Endodermal cell (in vitro differentiated cells): ENCODE data around the gene RHBDL3. TPM values are rescaled to one million over a fixed set of nuclear protein-coding genes. Genes with fewer than 3 reads are reported as not detected.
A peak's percentile ranks its signal among the peaks of the same experiment; 100 is the strongest.

Experiments used
- DNase-seq: peaks from one replicate; pipeline ENCODE4 v3.0.0-alpha.2; 2017
- H3K27ac ChIP-seq: 2 replicates; pipeline ENCODE4 v1.5.1; 2013; ENCODE audit warnings: mild to moderate bottlenecking, low read depth, low read length, moderate library complexity
- H3K27me3 ChIP-seq: 2 replicates; pipeline ENCODE4 v1.6.1; 2013; ENCODE audit warnings: mild to moderate bottlenecking, low read length, moderate library complexity; ENCODE audit not compliant: insufficient read depth, control insufficient read depth, poor library complexity, severe bottlenecking
- H3K36me3 ChIP-seq: 2 replicates; pipeline ENCODE4 v1.7.0; 2013; ENCODE audit warnings: mild to moderate bottlenecking, low read length, moderate library complexity; ENCODE audit not compliant: control insufficient read depth, insufficient read depth
- H3K4me1 ChIP-seq: one replicate; pipeline ENCODE4 v1.7.0; 2013; ENCODE audit warnings: low read length; ENCODE audit not compliant: control insufficient read depth, insufficient read depth
- H3K4me3 ChIP-seq: 2 replicates; pipeline ENCODE4 v1.5.1; 2013; ENCODE audit warnings: mild to moderate bottlenecking, low read length, moderate library complexity
- H3K9ac ChIP-seq: 2 replicates; pipeline ENCODE4 v1.6.1; 2013; ENCODE audit warnings: mild to moderate bottlenecking, low read length, moderate library complexity; ENCODE audit not compliant: poor library complexity, severe bottlenecking; ENCODE audit errors: extremely low read depth
- H3K9me3 ChIP-seq: 2 replicates; pipeline ENCODE4 v1.6.1; 2013; ENCODE audit warnings: mild to moderate bottlenecking, low read length, moderate library complexity; ENCODE audit not compliant: control insufficient read depth
- H3K27ac Mint-ChIP-seq: 2 replicates; pipeline ENCODE4 v1.8.0; 2020; ENCODE audit warnings: mixed read lengths
- H3K27me3 Mint-ChIP-seq: 2 replicates; pipeline ENCODE4 v1.8.0; 2021; ENCODE audit warnings: mild to moderate bottlenecking, mixed read lengths; ENCODE audit not compliant: insufficient read depth
- H3K36me3 Mint-ChIP-seq: 2 replicates; pipeline ENCODE4 v1.8.0; 2020; ENCODE audit warnings: low read depth, mixed read lengths
- H3K4me1 Mint-ChIP-seq: 2 replicates; pipeline ENCODE4 v1.8.0; 2020; ENCODE audit warnings: mixed read lengths
- H3K4me3 Mint-ChIP-seq: 2 replicates; pipeline ENCODE4 v1.8.0; 2020; ENCODE audit warnings: mild to moderate bottlenecking, moderate library complexity, mixed read lengths
- H3K9me3 Mint-ChIP-seq: 2 replicates; pipeline ENCODE4 v1.8.0; 2020; ENCODE audit warnings: mild to moderate bottlenecking, mixed read lengths
- CTCF ChIP-seq: fragments of 200-600 bp; sonication (generic); conservative IDR thresholded peaks from 2 replicates; pipeline ENCODE4 v1.5.0; 2021; ENCODE audit warnings: antibody characterized with exemption, mild to moderate bottlenecking
- WGBS, 2 experiments: methylation state at CpG; one replicate each; pipeline versions ENCODE4 v1.1.5 to v1.1.7; 2013; ENCODE audit warnings: missing lambda C conversion rate in 2 of 2, mixed read lengths in 1 of 2; ENCODE audit not compliant: insufficient coverage in 1 of 2, insufficient read length in 1 of 2; 5-methylcytosine and 5-hydroxymethylcytosine counted together
- total RNA-seq, 2 donors: library from RNA; stranded (reverse); fragmentation: NEBNext Ultra II Directional in 1 of 2; extraction: Animal tissue kit (Norgen Biotek cat#: 25700) in 1 of 2; gene quantifications; 2 replicates in 1 of 2; 3 replicates in 1 of 2; pipeline ENCODE4 v1.2.1, GENCODE V29; 2021

RHBDL3 gene
- total RNA-seq, 2 donors from 2014 or later, result 0.35 to 1.4 TPM

GRCh38 chr17:32297424-32297823, 31.8 kb downstream of the RHBDL3 start:
- peaks cover 5% of the 10 kb centered on the region for H3K4me1 ChIP-seq
- H3K27me3 ChIP-seq, result no peaks in the 10 kb centered on the region
- no peaks in the 10 kb centered on the region for H3K9me3 ChIP-seq
- H3K27ac ChIP-seq, result no peak overlapping the region
- no peak overlapping the region for H3K4me3 ChIP-seq
- TF ChIP-seq CTCF, result no peak
- H3K9me3 Mint-ChIP-seq, result no peaks in the 10 kb centered on the region
- H3K27me3 Mint-ChIP-seq, result no peaks in the 10 kb centered on the region
- DNase-seq, result no peak
- WGBS, 2 experiments, result 92 to 100% methylated on average over 1 to 2 of the region's 2 CpGs
- H3K36me3 ChIP-seq, result no peaks in the 10 kb centered on the region
- no peaks in the 10 kb centered on the region for H3K36me3 Mint-ChIP-seq
- H3K9ac ChIP-seq, result no peak overlapping the region
- peaks cover 16% of the 10 kb centered on the region for H3K4me1 Mint-ChIP-seq
- no peak overlapping the region for H3K27ac Mint-ChIP-seq
- no peak overlapping the region for H3K4me3 Mint-ChIP-seq

GRCh38 chr17:32297860-32298259, 32.2 kb downstream of the RHBDL3 start:
- Histone ChIP-seq H3K27ac (no peak overlapping the region), H3K4me1 (peaks cover 5% of the 10 kb centered on the region), H3K4me3 (no peak overlapping the region), H3K9me3 (no peaks in the 10 kb centered on the region), H3K9ac (no peak overlapping the region), H3K27me3 (no peaks in the 10 kb centered on the region), H3K36me3 (no peaks in the 10 kb centered on the region)
- H3K9me3 Mint-ChIP-seq, result no peaks in the 10 kb centered on the region
- WGBS, 2 experiments, result 96 to 98% methylated on average over 5 to 6 of the region's 6 CpGs
- H3K36me3 Mint-ChIP-seq, result no peaks in the 10 kb centered on the region
- no peak overlapping the region for H3K4me3 Mint-ChIP-seq
- no peaks in the 10 kb centered on the region for H3K27me3 Mint-ChIP-seq
- DNase-seq, result no peak
- H3K27ac Mint-ChIP-seq, result no peak overlapping the region
- H3K4me1 Mint-ChIP-seq, result peaks cover 18% of the 10 kb centered on the region
- no peak for TF ChIP-seq CTCF

GRCh38 chr17:32298298-32298697, 32.7 kb downstream of the RHBDL3 start:
- no peaks in the 10 kb centered on the region for H3K27me3 Mint-ChIP-seq
- WGBS, 2 experiments, result 87 to 92% methylated on average over 4 to 6 of the region's 6 CpGs
- peak; percentile 68 for DNase-seq
- H3K27ac Mint-ChIP-seq, result no peak overlapping the region
- H3K36me3 Mint-ChIP-seq, result no peaks in the 10 kb centered on the region
- H3K4me1 Mint-ChIP-seq, result peaks cover 21% of the 10 kb centered on the region
- Histone ChIP-seq H3K4me3 (no peak overlapping the region), H3K9me3 (no peaks in the 10 kb centered on the region), H3K9ac (no peak overlapping the region), H3K4me1 (peaks cover 5% of the 10 kb centered on the region), H3K27ac (no peak overlapping the region), H3K27me3 (no peaks in the 10 kb centered on the region), H3K36me3 (no peaks in the 10 kb centered on the region)
- TF ChIP-seq CTCF, result peak; percentile 41
- H3K9me3 Mint-ChIP-seq, result no peaks in the 10 kb centered on the region
- H3K4me3 Mint-ChIP-seq, result no peak overlapping the region
